HG03139 (cell line): ENCODE results near the gene MTHFD1L.
"Not testable (repeated sequence)": the region's sequence is repeated elsewhere in the genome, so short reads cannot be mapped to it uniquely, and the experiment has no call there.

Experiments used
- ATAC-seq: cut with Tn5 transposase; IDR thresholded peaks from one replicate; pipeline ENCODE4 v1.9.1; 2021; ENCODE audit not compliant: unreplicated experiment

Gene MTHFD1L

GRCh38 chr6:151063842-151064647 is 198.5 kb downstream of the MTHFD1L start:
- no peak for ATAC-seq

- ATAC-seq, result no peak
Observed at GRCh38 chr6:151065027-151065815, 199.7 kb downstream of the MTHFD1L start.

GRCh38 chr6:151067684-151068596 is 202.4 kb downstream of the MTHFD1L start:
- ATAC-seq, result no peak

GRCh38 chr6:151068761-151069312 is 203.3 kb downstream of the MTHFD1L start:
- ATAC-seq, result no peak

GRCh38 chr6:151069641-151070040 is 204.1 kb downstream of the MTHFD1L start:
- ATAC-seq, result no peak

- no peak for ATAC-seq
Observed at GRCh38 chr6:151070631-151071051, 205.1 kb downstream of the MTHFD1L start.

- no peak for ATAC-seq
Observed at GRCh38 chr6:151071295-151071694, 205.8 kb downstream of the MTHFD1L start.

GRCh38 chr6:151073146-151073545 is 207.6 kb downstream of the MTHFD1L start:
- no peak for ATAC-seq

GRCh38 chr6:151073701-151074100 is 208.2 kb downstream of the MTHFD1L start:
- ATAC-seq, result no peak

- ATAC-seq, result no peak
Observed at GRCh38 chr6:151075005-151075404, 209.5 kb downstream of the MTHFD1L start.

GRCh38 chr6:151075527-151075926 is 210.0 kb downstream of the MTHFD1L start:
- no peak for ATAC-seq

- ATAC-seq, result no peak
Observed at GRCh38 chr6:151075930-151076555, 210.5 kb downstream of the MTHFD1L start.

GRCh38 chr6:151078655-151079054 is 213.2 kb downstream of the MTHFD1L start:
- no peak for ATAC-seq

GRCh38 chr6:151081656-151082055 is 216.2 kb downstream of the MTHFD1L start:
- ATAC-seq, result no peak

- no peak for ATAC-seq
Observed at GRCh38 chr6:151082079-151082478, 216.6 kb downstream of the MTHFD1L start.

GRCh38 chr6:151084275-151084674 is 218.8 kb downstream of the MTHFD1L start:
- no peak for ATAC-seq

- ATAC-seq, result not testable (repeated sequence)
Observed at GRCh38 chr6:151087055-151087454, 221.6 kb downstream of the MTHFD1L start.

GRCh38 chr6:151087861-151088598 is 222.5 kb downstream of the MTHFD1L start:
- no peak for ATAC-seq

GRCh38 chr6:151088599-151088935 is 223.1 kb downstream of the MTHFD1L start:
- ATAC-seq, result no peak

GRCh38 chr6:151088963-151089362 is 223.5 kb downstream of the MTHFD1L start:
- ATAC-seq, result no peak
